Activated T-cell treated with anti-CD3 and anti-CD28 coated beads, Interleukin-2, amount 50 U/mL, for 24 hours (primary cell): ENCODE results near the gene CETN2.
"Not testable (repeated sequence)": the region's sequence is repeated elsewhere in the genome, so short reads cannot be mapped to it uniquely, and the experiment has no call there.

Experiments
- DNase-seq: peaks from one replicate; pipeline ENCODE4 v3.0.0-alpha.2; 2020
- H3K27ac Mint-ChIP-seq: 2 replicates; pipeline ENCODE4 v1.8.0; 2020; ENCODE audit warnings: mild to moderate bottlenecking, mixed read lengths
- H3K27me3 Mint-ChIP-seq: 2 replicates; pipeline ENCODE4 v1.8.0; 2020; ENCODE audit warnings: mixed read lengths
- H3K36me3 Mint-ChIP-seq: 2 replicates; pipeline ENCODE4 v1.8.0; 2020; ENCODE audit warnings: low read depth, mixed read lengths
- H3K4me1 Mint-ChIP-seq: 2 replicates; pipeline ENCODE4 v1.8.0; 2020; ENCODE audit warnings: low read depth, mixed read lengths
- H3K4me3 Mint-ChIP-seq: 2 replicates; pipeline ENCODE4 v1.8.0; 2020; ENCODE audit warnings: mild to moderate bottlenecking, moderate library complexity, mixed read lengths
- H3K9me3 Mint-ChIP-seq: 2 replicates; pipeline ENCODE4 v1.8.0; 2020; ENCODE audit warnings: mixed read lengths

The CETN2 gene

GRCh38 chrX:152818356-152818755 lies 12.2 kb downstream of the CETN2 start:
- no peak overlapping the region for H3K4me3 Mint-ChIP-seq
- peaks cover 55% of the 10 kb centered on the region for H3K27me3 Mint-ChIP-seq
- peaks cover 1% of the 10 kb centered on the region for H3K4me1 Mint-ChIP-seq
- DNase-seq: no peak
- H3K27ac Mint-ChIP-seq: no peak overlapping the region
- no peaks in the 10 kb centered on the region for H3K36me3 Mint-ChIP-seq
- H3K9me3 Mint-ChIP-seq: no peaks in the 10 kb centered on the region

DNA sequence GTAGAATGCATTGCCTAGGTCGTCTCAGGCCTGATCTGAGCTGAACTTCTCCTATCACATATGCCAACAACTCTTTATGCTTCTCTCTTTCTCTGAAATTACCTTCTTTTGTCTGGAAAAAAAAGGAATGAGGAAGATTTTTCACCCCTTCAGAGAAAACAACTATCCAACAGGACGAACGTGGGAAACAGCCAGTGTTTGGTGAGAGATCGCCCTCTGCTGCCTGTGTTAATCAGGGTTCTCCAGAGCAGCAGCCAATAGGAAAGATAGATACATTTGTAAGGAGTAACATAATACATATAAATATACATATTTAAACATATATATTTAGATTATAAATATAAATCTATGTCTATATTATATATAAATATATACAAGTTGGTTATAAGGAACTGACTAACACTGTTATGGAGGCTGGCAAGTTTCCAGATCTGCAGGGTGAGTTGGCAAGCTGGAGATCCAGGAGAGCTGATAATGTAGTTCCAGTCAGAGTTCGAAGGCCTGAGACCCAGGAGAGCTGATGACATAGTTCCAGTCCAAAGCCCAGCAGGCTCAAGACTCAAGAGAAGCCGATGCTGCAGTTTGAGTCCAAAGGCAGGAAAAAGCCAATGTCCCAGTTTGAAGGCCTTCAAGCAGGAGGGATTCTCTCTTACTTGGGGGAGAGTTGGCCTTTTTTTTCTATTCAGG lies 13.3 kb downstream of the CETN2 start:
- Mint-ChIP-seq H3K27me3 (peaks cover 65% of the 10 kb centered on the region), H3K36me3 (no peaks in the 10 kb centered on the region), H3K4me3 (no peak overlapping the region), H3K9me3 (no peaks in the 10 kb centered on the region), H3K27ac (no peak overlapping the region), H3K4me1 (peaks cover 1% of the 10 kb centered on the region)
- DNase-seq: no peak

GRCh38 chrX:152814048-152814447 lies 16.5 kb downstream of the CETN2 start:
- Mint-ChIP-seq H3K4me1 (peaks cover 1% of the 10 kb centered on the region), H3K27ac (no peak overlapping the region), H3K36me3 (no peaks in the 10 kb centered on the region), H3K4me3 (no peak overlapping the region), H3K9me3 (no peaks in the 10 kb centered on the region), H3K27me3 (peaks cover 64% of the 10 kb centered on the region)
- no peak for DNase-seq

GRCh38 chrX:152813206-152813605 lies 17.4 kb downstream of the CETN2 start:
- no peaks in the 10 kb centered on the region for H3K36me3 Mint-ChIP-seq
- H3K4me3 Mint-ChIP-seq: no peak overlapping the region
- H3K27ac Mint-ChIP-seq: no peak overlapping the region
- no peak for DNase-seq
- no peaks in the 10 kb centered on the region for H3K9me3 Mint-ChIP-seq
- peaks cover 64% of the 10 kb centered on the region for H3K27me3 Mint-ChIP-seq
- H3K4me1 Mint-ChIP-seq: peaks cover 1% of the 10 kb centered on the region

DNA sequence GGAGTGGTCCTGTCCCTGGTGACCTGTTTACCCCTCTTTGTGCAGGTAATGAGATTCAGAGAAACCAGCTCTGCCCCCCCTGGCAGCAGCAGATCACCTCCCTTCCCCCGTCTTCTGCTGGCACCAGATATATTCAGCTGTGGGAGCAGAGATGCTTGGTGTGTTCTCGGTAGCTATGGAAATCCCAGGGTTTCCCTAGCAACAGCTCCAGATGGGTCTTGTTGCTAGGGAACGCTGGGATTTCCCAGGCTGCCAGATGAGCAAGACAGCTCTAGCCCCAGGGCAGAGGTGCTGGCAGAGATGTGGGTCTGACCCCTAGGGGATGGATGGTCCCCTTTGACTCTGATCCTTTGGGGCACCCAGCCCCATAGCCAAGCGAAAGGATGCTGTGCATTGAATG lies 20.2 kb downstream of the CETN2 start:
- no peak for DNase-seq
- H3K9me3 Mint-ChIP-seq: no peaks in the 10 kb centered on the region
- no peaks in the 10 kb centered on the region for H3K36me3 Mint-ChIP-seq
- H3K27me3 Mint-ChIP-seq: peaks cover 66% of the 10 kb centered on the region
- peaks cover 8% of the 10 kb centered on the region for H3K4me1 Mint-ChIP-seq
- H3K27ac Mint-ChIP-seq: no peak overlapping the region
- H3K4me3 Mint-ChIP-seq: no peak overlapping the region

- no peaks in the 10 kb centered on the region for H3K9me3 Mint-ChIP-seq
- H3K36me3 Mint-ChIP-seq: no peaks in the 10 kb centered on the region
- peaks cover 7% of the 10 kb centered on the region for H3K4me1 Mint-ChIP-seq
- H3K4me3 Mint-ChIP-seq: no peak overlapping the region
- peaks cover 70% of the 10 kb centered on the region for H3K27me3 Mint-ChIP-seq
- DNase-seq: no peak
- no peak overlapping the region for H3K27ac Mint-ChIP-seq
Observed at GRCh38 chrX:152806035-152806434, 24.5 kb downstream of the CETN2 start.

- no peaks in the 10 kb centered on the region for H3K9me3 Mint-ChIP-seq
- H3K27me3 Mint-ChIP-seq: peaks cover 62% of the 10 kb centered on the region
- H3K4me3 Mint-ChIP-seq: no peak overlapping the region
- no peak overlapping the region for H3K27ac Mint-ChIP-seq
- H3K4me1 Mint-ChIP-seq: no peaks in the 10 kb centered on the region
- H3K36me3 Mint-ChIP-seq: no peaks in the 10 kb centered on the region
- DNase-seq: no peak
Observed at GRCh38 chrX:152798945-152799344, 31.6 kb downstream of the CETN2 start.

GRCh38 chrX:152787062-152787461 lies 43.5 kb downstream of the CETN2 start:
- H3K27ac Mint-ChIP-seq, H3K4me3 Mint-ChIP-seq, H3K36me3 Mint-ChIP-seq, H3K9me3 Mint-ChIP-seq, H3K4me1 Mint-ChIP-seq, DNase-seq, H3K27me3 Mint-ChIP-seq: not testable (repeated sequence)
